Activated CD8-positive, alpha-beta memory T cell treated with anti-CD3 and anti-CD28 coated beads, Interleukin-2, amount 50 U/mL, for 48 hours (primary cell): ENCODE data around the gene HMCN1.

ENCODE experiments used
- DNase-seq: peaks from one replicate; pipeline ENCODE4 v3.0.0-alpha.2; 2020

HMCN1 gene

GRCh38 chr1:185808631-185809030 is 74.4 kb downstream of the HMCN1 start:
- no peak for DNase-seq

GRCh38 chr1:185811073-185811709 is 77.0 kb downstream of the HMCN1 start:
- no peak for DNase-seq

- no peak for DNase-seq
These were observed 78.7 kb downstream of the HMCN1 start for GRCh38 chr1:185812934-185813333.

GRCh38 chr1:185813401-185813979 is 79.3 kb downstream of the HMCN1 start:
- no peak for DNase-seq

- no peak for DNase-seq
These were observed 82.3 kb downstream of the HMCN1 start for GRCh38 chr1:185816460-185816859.

- no peak for DNase-seq
These were observed 85.6 kb downstream of the HMCN1 start for GRCh38 chr1:185819798-185820197.

- DNase-seq: no peak
These were observed 87.6 kb downstream of the HMCN1 start for GRCh38 chr1:185821612-185822385.

- DNase-seq: no peak
These were observed 89.3 kb downstream of the HMCN1 start for GRCh38 chr1:185823467-185823866.

GRCh38 chr1:185824106-185824505 is 89.9 kb downstream of the HMCN1 start:
- DNase-seq: no peak

- DNase-seq: no peak
These were observed 91.4 kb downstream of the HMCN1 start for GRCh38 chr1:185825556-185825955.

GRCh38 chr1:185834371-185834905 is 100.2 kb downstream of the HMCN1 start:
- no peak for DNase-seq

- no peak for DNase-seq
These were observed 101.0 kb downstream of the HMCN1 start for GRCh38 chr1:185835191-185835590.

- no peak for DNase-seq
These were observed 103.5 kb downstream of the HMCN1 start for GRCh38 chr1:185837711-185838110.

- DNase-seq: no peak
These were observed 103.9 kb downstream of the HMCN1 start for GRCh38 chr1:185838111-185838510.

- DNase-seq: no peak
These were observed 106.7 kb downstream of the HMCN1 start for GRCh38 chr1:185840880-185841279.

- DNase-seq: no peak
These were observed 109.2 kb downstream of the HMCN1 start for GRCh38 chr1:185843297-185843869.

GRCh38 chr1:185843986-185844385 is 109.8 kb downstream of the HMCN1 start:
- no peak for DNase-seq

- no peak for DNase-seq
These were observed 112.7 kb downstream of the HMCN1 start for GRCh38 chr1:185846672-185847444.

GRCh38 chr1:185849014-185849413 is 114.8 kb downstream of the HMCN1 start:
- DNase-seq: no peak

GRCh38 chr1:185850366-185850765 is 116.2 kb downstream of the HMCN1 start:
- no peak for DNase-seq

GRCh38 chr1:185853739-185854138 is 119.5 kb downstream of the HMCN1 start:
- DNase-seq: no peak

GRCh38 chr1:185856482-185856881 is 122.3 kb downstream of the HMCN1 start:
- no peak for DNase-seq

- no peak for DNase-seq
These were observed 123.3 kb downstream of the HMCN1 start for GRCh38 chr1:185857442-185857841.
